ENCODE measurements around the gene RASSF6. TPM values are rescaled to one million over a fixed set of nuclear protein-coding genes. Genes with fewer than 3 reads are reported as not detected.

RASSF6 gene
- total RNA-seq, 1 experiment from 2014 or later = not detected

DNA sequence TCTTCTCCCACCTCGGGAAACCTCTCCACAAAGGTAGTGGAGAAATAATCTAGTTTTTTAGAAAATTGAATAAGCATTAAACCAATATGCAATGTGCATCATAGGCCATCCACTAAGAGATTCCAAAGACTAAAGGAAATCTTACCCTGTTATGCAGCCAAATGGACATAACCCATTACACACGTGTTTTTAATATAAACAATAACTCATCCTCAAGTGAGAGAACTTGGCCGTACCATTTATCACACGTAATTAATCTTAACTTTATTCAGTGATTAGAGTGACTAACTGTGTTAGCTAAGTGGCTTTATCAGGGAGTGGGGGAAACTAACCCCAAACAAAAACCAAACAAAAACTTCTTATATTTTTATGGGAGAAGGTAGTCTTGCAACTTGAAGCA lies 80.8 kb downstream of the RASSF6 start:
- no peaks in the 10 kb centered on the region for H3K9me3 ChIP-seq
- H3K36me3 ChIP-seq = no peaks in the 10 kb centered on the region
- H3K27me3 ChIP-seq = no peaks in the 10 kb centered on the region
- DNase-seq = no peak
- H3K4me3 ChIP-seq = no peak overlapping the region

DNA sequence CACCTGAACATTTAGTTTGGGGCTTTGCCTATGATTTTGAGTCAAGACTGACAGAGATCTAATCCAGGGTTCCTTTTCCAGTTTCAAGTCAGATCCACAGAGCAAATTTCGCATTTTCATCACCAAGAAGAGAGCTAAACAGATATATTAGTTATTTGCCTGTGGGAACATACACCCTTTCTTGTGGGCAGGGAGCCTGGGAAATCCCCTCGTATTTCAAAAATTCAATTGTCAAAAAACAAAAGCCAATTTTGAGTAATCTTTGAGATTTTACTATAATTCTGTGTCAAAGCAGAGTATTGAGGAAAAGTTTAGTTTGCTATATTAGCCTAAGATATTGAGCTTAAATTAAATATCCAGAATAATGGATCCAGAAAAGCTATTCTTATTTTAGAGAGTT lies 82.1 kb downstream of the RASSF6 start:
- Histone ChIP-seq H3K36me3 (no peaks in the 10 kb centered on the region), H3K4me3 (no peak overlapping the region), H3K9me3 (no peaks in the 10 kb centered on the region), H3K27me3 (no peaks in the 10 kb centered on the region)
- DNase-seq = no peak

DNA sequence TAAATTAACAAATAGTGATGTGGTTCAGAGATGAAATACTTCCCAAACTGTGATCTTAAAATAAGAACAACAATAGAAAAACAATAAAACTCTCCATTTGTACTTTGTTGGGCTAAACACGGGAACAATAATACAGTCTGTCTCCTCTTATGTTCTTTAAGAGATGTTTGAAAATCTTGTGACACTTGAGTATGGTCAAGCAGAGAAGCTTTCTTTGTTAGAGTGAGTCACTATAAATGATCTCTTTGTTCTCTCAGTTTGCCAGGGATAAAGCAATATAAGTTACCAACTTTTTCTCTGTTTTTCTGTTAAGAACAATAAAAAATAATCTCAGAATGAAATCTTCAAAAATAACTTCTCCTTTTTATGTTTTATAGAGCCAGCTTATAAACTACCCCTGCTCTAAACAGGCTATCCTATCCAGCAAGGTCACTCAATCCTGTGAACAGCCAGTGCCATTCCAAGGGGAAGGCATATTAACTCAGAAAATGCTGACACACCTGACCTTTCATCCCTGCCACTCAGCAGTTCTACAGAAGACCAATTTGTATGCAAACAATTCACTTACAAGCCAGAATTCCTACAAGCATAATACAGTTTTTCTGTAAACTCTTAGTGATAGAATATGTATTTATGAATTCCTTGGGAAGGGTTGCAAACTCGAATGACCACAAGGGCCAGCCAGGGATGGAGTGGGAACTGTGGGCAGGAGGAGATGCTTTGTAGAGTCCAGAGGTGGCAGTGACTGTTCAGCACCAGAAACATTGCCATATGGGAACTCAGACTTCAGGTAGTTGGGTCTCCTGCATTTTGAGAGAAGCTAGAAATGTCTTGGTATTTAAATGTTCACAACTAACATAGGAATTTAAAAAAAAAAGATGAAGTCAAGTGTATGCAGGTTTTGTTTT lies 86.5 kb downstream of the RASSF6 start:
- DNase-seq = no peak
- Histone ChIP-seq H3K9me3 (no peaks in the 10 kb centered on the region), H3K36me3 (no peaks in the 10 kb centered on the region), H3K4me3 (no peak overlapping the region), H3K27me3 (no peaks in the 10 kb centered on the region)

DNA sequence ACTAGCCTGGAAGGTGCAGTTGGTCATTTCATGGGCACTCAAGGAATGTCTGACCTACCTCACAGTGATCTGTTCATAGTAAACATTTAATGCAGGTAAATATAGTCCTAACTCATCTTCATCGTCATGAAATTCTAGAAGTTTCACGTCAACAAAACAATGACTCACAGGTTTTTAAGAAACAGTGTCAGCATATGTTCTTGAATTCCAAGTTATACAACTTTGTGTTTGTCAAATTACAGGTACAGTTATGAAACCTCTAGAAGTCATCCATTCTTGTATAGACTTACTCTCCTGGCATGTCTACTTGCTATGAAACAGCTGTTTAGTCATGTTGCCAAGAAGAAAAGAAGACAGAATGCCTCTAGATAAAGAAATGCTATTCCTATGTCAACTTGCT lies 92.1 kb downstream of the RASSF6 start:
- DNase-seq = no peak
- H3K9me3 ChIP-seq = no peaks in the 10 kb centered on the region

DNA sequence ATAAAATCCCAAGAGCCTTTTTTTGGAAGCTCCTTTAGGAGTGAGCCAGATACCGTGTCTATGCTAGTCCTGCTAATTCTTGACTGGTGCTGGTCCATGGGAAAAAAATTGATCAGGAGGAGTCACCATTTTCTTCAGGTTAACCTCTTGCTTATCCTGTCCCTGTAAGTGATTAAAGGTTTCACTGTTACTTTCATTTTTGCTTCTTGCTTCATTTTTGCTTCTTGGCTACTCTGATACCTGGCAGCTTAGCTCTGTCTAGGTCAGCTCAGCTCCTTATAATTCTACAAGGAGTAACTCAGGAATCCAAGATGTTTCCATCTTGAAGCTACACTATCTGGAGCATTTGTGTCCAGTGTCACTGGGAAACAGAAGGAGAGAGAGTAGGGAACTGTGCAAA lies 93.0 kb downstream of the RASSF6 start:
- Histone ChIP-seq H3K9me3 (no peaks in the 10 kb centered on the region), H3K4me3 (no peak overlapping the region), H3K27me3 (no peaks in the 10 kb centered on the region), H3K36me3 (no peaks in the 10 kb centered on the region)
- DNase-seq = no peak

More for the DNA sequence above, 92.1 kb downstream of the RASSF6 start:
- Histone ChIP-seq H3K36me3 (no peaks in the 10 kb centered on the region), H3K27me3 (no peaks in the 10 kb centered on the region), H3K4me3 (no peak overlapping the region)

DNA sequence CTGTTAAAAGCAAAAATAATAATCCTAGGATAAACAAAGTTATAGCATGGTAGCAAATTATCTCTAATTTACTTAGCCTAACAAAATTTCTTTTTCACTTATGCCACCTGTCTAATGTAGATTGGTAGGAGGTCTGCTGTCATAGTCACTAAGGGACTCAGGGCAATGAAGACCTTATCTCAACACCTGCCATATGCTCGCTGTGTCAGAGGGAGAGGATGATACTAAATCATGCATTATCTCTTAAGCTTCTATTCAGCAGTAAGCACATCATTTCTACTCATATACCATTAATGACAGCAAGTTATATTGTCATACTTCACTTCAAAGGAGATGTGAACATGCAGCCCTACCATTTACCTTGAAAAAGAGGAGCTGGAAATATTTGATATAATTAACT lies 94.6 kb downstream of the RASSF6 start:
- Histone ChIP-seq H3K36me3 (no peaks in the 10 kb centered on the region), H3K4me3 (no peak overlapping the region), H3K27me3 (no peaks in the 10 kb centered on the region), H3K9me3 (no peaks in the 10 kb centered on the region)
- DNase-seq = no peak

DNA sequence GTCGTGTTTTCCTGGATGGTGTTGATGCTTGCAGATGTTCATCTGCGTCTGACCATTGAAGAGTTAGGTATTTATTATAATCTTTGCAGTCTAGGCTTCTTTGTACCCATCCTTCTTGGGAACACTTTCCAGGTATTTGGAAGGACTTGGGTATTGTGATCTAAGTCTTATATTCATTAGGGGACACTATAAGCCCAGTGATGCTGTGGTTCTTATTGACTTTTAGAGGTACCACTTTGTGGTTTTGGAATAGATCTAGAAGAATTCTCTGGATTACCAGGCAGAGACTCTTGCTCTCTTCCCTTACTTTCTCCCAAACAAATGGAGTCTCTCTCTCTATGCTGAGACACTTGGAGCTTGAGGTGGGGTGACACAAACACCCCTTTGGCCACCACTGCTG lies 97.1 kb downstream of the RASSF6 start:
- Histone ChIP-seq H3K9me3 (no peaks in the 10 kb centered on the region), H3K27me3 (no peaks in the 10 kb centered on the region), H3K4me3 (no peak overlapping the region), H3K36me3 (no peaks in the 10 kb centered on the region)
- DNase-seq = no peak

Other genes starting within 250 kb of the RASSF6 start
- gene ALB, start 216.1 kb downstream of the RASSF6 start, total RNA-seq (2014; rRNA removed; shearing (Covaris generic); ENCODE audit: low replicate concordance) = not detected in 2 replicates
- gene AFP, start 184.2 kb downstream of the RASSF6 start, total RNA-seq (2014; rRNA removed; shearing (Covaris generic); ENCODE audit: low replicate concordance) = 0.22 and 2.5 TPM in 2 replicates
- gene AFM, start 138.7 kb downstream of the RASSF6 start, total RNA-seq (2014; rRNA removed; shearing (Covaris generic); ENCODE audit: low replicate concordance) = not detected in 2 replicates
- gene CXCL8, start 120.1 kb upstream of the RASSF6 start, total RNA-seq (2014; rRNA removed; shearing (Covaris generic); ENCODE audit: low replicate concordance) = 4.5 and 12.3 TPM in 2 replicates
- 1.5 and 7.6 TPM in 2 replicates for gene CXCL6, start 216.2 kb upstream of the RASSF6 start, total RNA-seq (2014; rRNA removed; shearing (Covaris generic); ENCODE audit: low replicate concordance)
- not detected in 2 replicates for gene PF4V1, start 232.9 kb upstream of the RASSF6 start, total RNA-seq (2014; rRNA removed; shearing (Covaris generic); ENCODE audit: low replicate concordance)
- gene CXCL1, start 249.0 kb upstream of the RASSF6 start, total RNA-seq (2014; rRNA removed; shearing (Covaris generic); ENCODE audit: low replicate concordance) = 0.20 and 2.5 TPM in 2 replicates

Data from MG63 (cell line).